ENCODE data around the gene LGALSL. TPM values are rescaled to one million over a fixed set of nuclear protein-coding genes. Genes with fewer than 3 reads are reported as not detected.

The LGALSL gene
- total RNA-seq, 1 experiment from 2014 or later = 37.2 TPM

GRCh38 chr2:64482765-64483504 is 29.0 kb downstream of the LGALSL start:
- 0 out of 2 replicates have a peak, but pooled peaks cover 7% of the 10 kb centered on the region for H3K4me1 ChIP-seq
- no peak for TF ChIP-seq CTCF (IDR thresholded peaks at IDR 0.05; ENCODE audit: insufficient read depth in 1 of 2, low read depth in 1 of 2, low read length in 1 of 2, severe bottlenecking in 1 of 2, unreplicated experiment in 1 of 2)
- Mint-ChIP-seq H3K4me3 (ENCODE audit: unreplicated experiment) (no peak overlapping the region), H3K36me3 (ENCODE audit: insufficient read depth, unreplicated experiment) (no peaks in the 10 kb centered on the region), H3K27ac (ENCODE audit: unreplicated experiment) (no peak overlapping the region), H3K27me3 (ENCODE audit: insufficient read depth, unreplicated experiment) (no peaks in the 10 kb centered on the region), H3K4me1 (ENCODE audit: low read depth, unreplicated experiment) (peaks cover 20% of the 10 kb centered on the region), H3K9me3 (ENCODE audit: unreplicated experiment) (no peaks in the 10 kb centered on the region)
- DNase-seq = no peak
- H3K9me3 ChIP-seq = no peaks in the 10 kb centered on the region
- intact Hi-C loops (cut with micrococcal nuclease; ENCODE audit: unreplicated experiment) = no loop called here
- H3K36me3 ChIP-seq (ENCODE audit: control insufficient read depth, insufficient read depth, low read length) = no peaks in the 10 kb centered on the region
- no peak overlapping the region for H3K4me3 ChIP-seq (ENCODE audit: low read depth, low read length)
- BruUV-seq (replicated peaks) = no TSS peak
- no peaks in the 10 kb centered on the region for H3K27me3 ChIP-seq (replicated peaks; ENCODE audit: control insufficient read depth, insufficient read depth, low read length)
- POLR2A ChIA-PET = interaction anchor here (0.9 kb wide), 1 partner anchor 171 kb away, joined by 3 read pairs; the partner anchor contains the start of gene SERTAD2
- CTCF ChIA-PET = no interaction called here

- ChIA-PET POLR2A (no interaction called here), CTCF (interaction anchor here (0.6 to 2.2 kb wide), 3 partner anchors 154 to 435 kb away, joined by 3 to 16 read pairs (median 3); no protein-coding TSS in a partner anchor)
- DNase-seq = no peak
- intact Hi-C loops (cut with micrococcal nuclease; ENCODE audit: unreplicated experiment) = no loop called here
- Mint-ChIP-seq H3K27ac (ENCODE audit: unreplicated experiment) (no peak overlapping the region), H3K9me3 (ENCODE audit: unreplicated experiment) (no peaks in the 10 kb centered on the region), H3K4me3 (ENCODE audit: unreplicated experiment) (no peak overlapping the region), H3K4me1 (ENCODE audit: low read depth, unreplicated experiment) (peaks cover 10% of the 10 kb centered on the region), H3K27me3 (ENCODE audit: insufficient read depth, unreplicated experiment) (no peaks in the 10 kb centered on the region), H3K36me3 (ENCODE audit: insufficient read depth, unreplicated experiment) (no peaks in the 10 kb centered on the region)
- BruUV-seq (replicated peaks) = no TSS peak
- Histone ChIP-seq H3K4me1 (no peaks in the 10 kb centered on the region), H3K36me3 (ENCODE audit: control insufficient read depth, insufficient read depth, low read length) (no peaks in the 10 kb centered on the region), H3K9me3 (no peaks in the 10 kb centered on the region), H3K27me3 (replicated peaks; ENCODE audit: control insufficient read depth, insufficient read depth, low read length) (no peaks in the 10 kb centered on the region), H3K4me3 (ENCODE audit: low read depth, low read length) (no peak overlapping the region)
- no peak for TF ChIP-seq CTCF (IDR thresholded peaks at IDR 0.05; ENCODE audit: insufficient read depth in 1 of 2, low read depth in 1 of 2, low read length in 1 of 2, severe bottlenecking in 1 of 2, unreplicated experiment in 1 of 2)
Observed at GRCh38 chr2:64485331-64485730, 31.4 kb downstream of the LGALSL start.

- CTCF ChIA-PET = interaction anchor here (1.4 to 2.2 kb wide), 2 partner anchors 155 to 436 kb away, joined by 3 to 16 read pairs; no protein-coding TSS in a partner anchor
- no TSS peak for BruUV-seq (replicated peaks)
- Mint-ChIP-seq H3K27ac (ENCODE audit: unreplicated experiment) (no peak overlapping the region), H3K9me3 (ENCODE audit: unreplicated experiment) (no peaks in the 10 kb centered on the region), H3K4me1 (ENCODE audit: low read depth, unreplicated experiment) (peaks cover 6% of the 10 kb centered on the region), H3K27me3 (ENCODE audit: insufficient read depth, unreplicated experiment) (no peaks in the 10 kb centered on the region), H3K4me3 (ENCODE audit: unreplicated experiment) (no peak overlapping the region), H3K36me3 (ENCODE audit: insufficient read depth, unreplicated experiment) (no peaks in the 10 kb centered on the region)
- H3K27me3 ChIP-seq (replicated peaks; ENCODE audit: control insufficient read depth, insufficient read depth, low read length) = no peaks in the 10 kb centered on the region
- TF ChIP-seq CTCF (IDR thresholded peaks at IDR 0.05; ENCODE audit: insufficient read depth in 1 of 2, low read depth in 1 of 2, low read length in 1 of 2, severe bottlenecking in 1 of 2, unreplicated experiment in 1 of 2) = no peak
- no peak overlapping the region for H3K4me3 ChIP-seq (ENCODE audit: low read depth, low read length)
- H3K4me1 ChIP-seq = no peaks in the 10 kb centered on the region
- intact Hi-C loops (cut with micrococcal nuclease; ENCODE audit: unreplicated experiment) = loop anchor here (2.0 kb wide), 1 partner anchor 33 kb away; no protein-coding TSS in a partner anchor
- no peak for DNase-seq
- no peaks in the 10 kb centered on the region for H3K36me3 ChIP-seq (ENCODE audit: control insufficient read depth, insufficient read depth, low read length)
- H3K9me3 ChIP-seq = no peaks in the 10 kb centered on the region
- POLR2A ChIA-PET = no interaction called here
Observed at GRCh38 chr2:64485961-64486360, 32.0 kb downstream of the LGALSL start.

All from Caco-2 (cell line).